ENCODE results near the gene NVL. TPM values are rescaled to one million over a fixed set of nuclear protein-coding genes. Genes with fewer than 3 reads are reported as not detected.

NVL gene
- total and polyA plus RNA-seq, 2 donors (not counting 3 experiments of a cell fraction or from before 2014, with no cell fraction given): 16.7 to 30.3 TPM

DNA sequence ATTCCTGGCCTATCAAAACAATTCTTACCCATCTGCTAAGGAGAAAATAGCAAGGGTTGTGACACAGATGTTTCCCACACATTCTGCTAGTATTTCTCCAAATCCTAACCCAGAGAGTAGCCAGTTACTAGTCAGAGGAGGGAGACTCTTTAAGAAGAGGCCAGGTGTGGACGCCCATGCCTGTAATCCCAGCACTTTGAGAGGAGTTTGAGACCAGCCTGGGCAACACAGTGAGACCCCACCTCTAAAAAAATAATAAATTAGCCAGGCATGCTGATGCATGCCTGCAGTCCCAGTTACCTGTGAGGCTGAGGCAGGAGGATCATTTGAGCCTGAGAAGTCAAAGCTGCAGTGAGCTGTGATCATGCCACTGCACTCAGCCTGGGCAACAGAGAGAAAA lies 28.6 kb downstream of the NVL start:
- Histone ChIP-seq H3K4me1 (ENCODE audit: control insufficient read depth, extremely low read depth, insufficient read depth, low read length) (peaks cover 5% of the 10 kb centered on the region), H3K4me2 (ENCODE audit: insufficient read depth, low read length) (no peak overlapping the region), H3K9me1 (replicated peaks; ENCODE audit: control insufficient read depth, extremely low read depth, insufficient read depth, low read length) (no peaks in the 10 kb centered on the region), H3K27ac (ENCODE audit: insufficient read depth, low read depth, low read length) (no peak overlapping the region), H3K9ac (replicated peaks; ENCODE audit: extremely low read depth, insufficient read depth, low read length) (no peak overlapping the region), H3K27me3 (ENCODE audit: control insufficient read depth in 2 of 2, insufficient read depth in 2 of 2, low read length in 2 of 2) (no peaks in the 10 kb centered on the region), H4K20me1 (replicated peaks; ENCODE audit: control insufficient read depth, extremely low read depth, insufficient read depth, low read length) (no peaks in the 10 kb centered on the region), H3K4me3 (replicated peaks in 1 of 3; ENCODE audit: insufficient read depth in 1 of 3, low read depth in 1 of 3, low read length in 3 of 3) (no peak overlapping the region), H3K36me3 (ENCODE audit: control insufficient read depth in 2 of 2, extremely low read depth in 1 of 2, insufficient read depth in 2 of 2, low read length in 2 of 2) (peaks cover 8 to 26% of the 10 kb centered on the region in 2 experiments), H3K9me3 (replicated peaks; ENCODE audit: control insufficient read depth, insufficient read depth, low read length) (no peaks in the 10 kb centered on the region), H2AFZ (ENCODE audit: low read depth, low read length) (no peak overlapping the region), H3K79me2 (ENCODE audit: control insufficient read depth, insufficient read depth, low read length) (no peaks in the 10 kb centered on the region)
- no peak for FAIRE-seq
- TF ChIP-seq, protein P1, sequence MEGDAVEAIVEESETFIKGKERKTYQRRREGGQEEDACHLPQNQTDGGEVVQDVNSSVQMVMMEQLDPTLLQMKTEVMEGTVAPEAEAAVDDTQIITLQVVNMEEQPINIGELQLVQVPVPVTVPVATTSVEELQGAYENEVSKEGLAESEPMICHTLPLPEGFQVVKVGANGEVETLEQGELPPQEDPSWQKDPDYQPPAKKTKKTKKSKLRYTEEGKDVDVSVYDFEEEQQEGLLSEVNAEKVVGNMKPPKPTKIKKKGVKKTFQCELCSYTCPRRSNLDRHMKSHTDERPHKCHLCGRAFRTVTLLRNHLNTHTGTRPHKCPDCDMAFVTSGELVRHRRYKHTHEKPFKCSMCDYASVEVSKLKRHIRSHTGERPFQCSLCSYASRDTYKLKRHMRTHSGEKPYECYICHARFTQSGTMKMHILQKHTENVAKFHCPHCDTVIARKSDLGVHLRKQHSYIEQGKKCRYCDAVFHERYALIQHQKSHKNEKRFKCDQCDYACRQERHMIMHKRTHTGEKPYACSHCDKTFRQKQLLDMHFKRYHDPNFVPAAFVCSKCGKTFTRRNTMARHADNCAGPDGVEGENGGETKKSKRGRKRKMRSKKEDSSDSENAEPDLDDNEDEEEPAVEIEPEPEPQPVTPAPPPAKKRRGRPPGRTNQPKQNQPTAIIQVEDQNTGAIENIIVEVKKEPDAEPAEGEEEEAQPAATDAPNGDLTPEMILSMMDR (IDR thresholded peaks at IDR 0.05; ENCODE audit: extremely low read depth in 1 of 2, insufficient read depth in 1 of 2, low read depth in 1 of 2, low read length in 2 of 2): no peak
- TF ChIP-seq GATA2 (IDR thresholded peaks at IDR 0.05; ENCODE audit: insufficient read depth, insufficient read length, low read depth, low read length): no peak
- TF ChIP-seq EZH2 (IDR thresholded peaks at IDR 0.05; ENCODE audit: borderline replicate concordance, low read depth, low read length, severe bottlenecking): no peak
- TF ChIP-seq POLR2AphosphoS5 (IDR thresholded peaks at IDR 0.05; ENCODE audit: insufficient read depth, low read depth, low read length): no peak
- TF ChIP-seq FOS (IDR thresholded peaks at IDR 0.05; ENCODE audit: borderline replicate concordance, insufficient read depth, low read length): no peak
- TF ChIP-seq, protein P2, sequence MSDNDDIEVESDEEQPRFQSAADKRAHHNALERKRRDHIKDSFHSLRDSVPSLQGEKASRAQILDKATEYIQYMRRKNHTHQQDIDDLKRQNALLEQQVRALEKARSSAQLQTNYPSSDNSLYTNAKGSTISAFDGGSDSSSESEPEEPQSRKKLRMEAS (IDR thresholded peaks at IDR 0.05; ENCODE audit: insufficient read depth, insufficient read length): no peak
- TF ChIP-seq POLR2A (IDR thresholded peaks at IDR 0.05; ENCODE audit: low read depth, low read length): no peak
- TF ChIP-seq MYC (IDR thresholded peaks at IDR 0.05; ENCODE audit: low read depth, low read length): no peak
- TF ChIP-seq JUN (IDR thresholded peaks at IDR 0.05; ENCODE audit: borderline replicate concordance, insufficient read depth, insufficient read length, low read depth): no peak
- dilution Hi-C loops (cut with MboI; ENCODE audit: extremely low pct_ligation_motif_present, low sequenced_read_pairs): no loop called here
- no peak for DNase-seq (ENCODE audit: low read depth, low spot score)
- intact Hi-C loops (cut with micrococcal nuclease): no loop called here
- ChIA-PET POLR2A (no interaction called here), CTCF (no interaction called here)
- BruUV-seq (replicated peaks): no TSS peak

All from endothelial cell of umbilical vein (primary cell).